ENCODE data around the gene CHI3L2.

GRCh38 chr1:111196213-111196612, 31.3 kb upstream of the CHI3L2 start:
- TF ChIP-seq CTCF (IDR thresholded peaks at IDR 0.05; ENCODE audit: poor library complexity, severe bottlenecking) (no peak), MXI1 (conservative IDR thresholded peaks at IDR 0.05; ENCODE audit: poor library complexity, severe bottlenecking) (no peak), POLR2AphosphoS5 (IDR thresholded peaks at IDR 0.05) (no peak), EP300 (conservative IDR thresholded peaks at IDR 0.05; ENCODE audit: poor library complexity, severe bottlenecking) (no peak)
